GM18868 (cell line): ENCODE results near the gene AQP4.
A peak's percentile ranks its signal among the peaks of the same experiment; 100 is the strongest.

Experiments
- ATAC-seq: cut with Tn5 transposase; IDR thresholded peaks from one replicate; pipeline ENCODE4 v1.9.1; 2021; ENCODE audit warnings: mild to moderate bottlenecking, moderate library complexity; ENCODE audit not compliant: unreplicated experiment

AQP4 gene

GRCh38 chr18:26840965-26841364 is 24.5 kb downstream of the AQP4 start:
- ATAC-seq: no peak

- ATAC-seq: no peak
Measured at GRCh38 chr18:26839609-26840008, 25.9 kb downstream of the AQP4 start.

DNA sequence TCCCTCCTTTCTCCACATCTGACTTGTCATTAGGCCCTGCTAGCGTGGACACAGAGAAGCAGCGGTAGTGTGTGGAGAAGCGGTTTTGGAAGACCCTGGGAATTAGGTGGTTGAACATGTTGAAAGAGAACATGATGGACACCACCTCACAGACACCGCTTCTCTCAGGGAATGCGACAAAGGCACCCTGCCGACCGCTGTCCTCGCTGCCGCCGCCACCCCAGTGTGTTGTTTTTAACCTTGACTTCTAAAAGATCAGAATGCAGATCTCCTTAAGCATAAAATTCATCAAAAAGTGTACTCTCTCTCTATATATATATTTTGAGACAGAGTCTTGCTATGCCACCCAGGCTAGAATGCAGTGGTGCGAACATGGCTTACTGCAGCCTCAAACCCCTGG is 33.2 kb downstream of the AQP4 start:
- no peak for ATAC-seq

DNA sequence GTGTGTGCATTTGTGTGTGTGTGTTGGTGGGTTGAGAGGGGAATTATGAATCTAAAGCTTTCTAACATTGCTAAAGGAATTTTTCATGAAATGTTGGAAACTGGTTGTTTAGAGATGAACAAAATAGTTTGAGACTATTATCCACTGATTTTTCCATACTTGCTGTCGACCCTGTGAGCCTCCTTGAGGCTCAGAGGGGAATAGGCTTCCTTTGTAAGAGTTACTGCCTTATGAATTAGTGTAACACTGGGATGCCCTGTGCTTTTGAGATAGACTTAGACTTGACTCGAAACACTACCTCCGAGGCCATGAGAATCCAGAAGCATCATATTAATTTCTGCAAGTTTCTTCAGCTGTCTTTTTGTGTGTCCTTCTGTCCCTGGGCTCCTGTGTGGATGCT is 37.9 kb downstream of the AQP4 start:
- no peak for ATAC-seq

- ATAC-seq: no peak
Measured at GRCh38 chr18:26826656-26827235, 38.8 kb downstream of the AQP4 start.

- ATAC-seq: no peak
Measured at GRCh38 chr18:26821181-26821580, 44.3 kb downstream of the AQP4 start.

DNA sequence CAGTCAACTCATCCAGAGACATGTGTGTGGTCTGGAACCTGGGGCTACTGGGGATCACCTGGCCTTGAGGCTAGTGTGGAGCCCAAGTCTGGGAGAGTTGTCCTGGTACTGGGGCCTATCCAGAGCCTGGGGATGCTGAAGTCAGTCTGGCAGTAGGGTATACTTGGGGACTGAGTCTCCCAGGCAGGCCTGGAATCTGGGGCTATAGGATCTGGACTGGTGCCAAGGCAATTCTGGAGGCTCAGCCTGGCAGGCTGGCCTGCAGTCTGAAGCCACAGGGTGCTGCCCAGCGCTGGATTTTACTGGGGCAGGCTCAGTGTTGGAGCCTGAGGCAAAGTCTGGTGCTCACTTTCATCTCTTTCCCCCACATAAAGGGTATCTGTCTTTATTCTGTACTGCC is 46.5 kb downstream of the AQP4 start:
- ATAC-seq: no peak

GRCh38 chr18:26818461-26818860 is 47.0 kb downstream of the AQP4 start:
- no peak for ATAC-seq

DNA sequence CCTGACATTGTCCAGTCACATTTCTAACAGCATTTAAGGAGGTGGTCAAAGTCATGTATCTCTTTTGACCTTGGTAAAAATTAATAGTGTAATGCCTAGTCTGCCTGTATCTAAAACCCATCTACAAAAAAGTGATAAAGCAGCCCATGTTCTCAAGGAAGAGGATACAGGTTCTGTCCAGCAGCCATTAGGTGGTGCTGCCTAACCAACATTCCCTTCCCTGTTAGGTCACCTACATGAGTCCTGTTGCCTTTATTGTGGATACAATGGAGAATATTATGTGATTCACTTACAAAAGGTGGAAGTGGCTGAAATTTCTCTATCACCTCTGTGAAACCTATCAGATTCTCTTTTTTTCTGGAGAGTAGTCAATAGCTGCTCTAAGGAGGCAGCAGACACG is 52.5 kb downstream of the AQP4 start:
- ATAC-seq: peak; percentile 92

DNA sequence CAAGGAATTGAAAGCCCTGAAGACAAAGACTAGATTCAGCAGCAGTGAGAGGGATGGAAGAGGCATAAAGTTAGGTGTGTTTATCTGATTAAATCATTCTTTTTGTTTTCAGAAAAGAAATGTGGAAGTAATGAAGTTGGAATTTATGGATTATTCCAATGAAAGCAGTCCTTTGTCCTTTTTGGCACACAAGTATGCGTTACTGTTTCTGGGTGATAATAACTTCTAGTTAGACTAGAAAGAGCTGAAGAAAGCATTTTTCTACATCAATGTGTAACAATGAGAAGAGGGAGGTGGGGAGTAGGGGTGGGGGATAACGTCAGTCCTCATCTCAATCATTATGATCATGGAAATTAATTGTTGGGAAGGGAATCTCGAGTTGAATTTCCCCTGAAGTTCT is 53.0 kb downstream of the AQP4 start:
- ATAC-seq: no peak

DNA sequence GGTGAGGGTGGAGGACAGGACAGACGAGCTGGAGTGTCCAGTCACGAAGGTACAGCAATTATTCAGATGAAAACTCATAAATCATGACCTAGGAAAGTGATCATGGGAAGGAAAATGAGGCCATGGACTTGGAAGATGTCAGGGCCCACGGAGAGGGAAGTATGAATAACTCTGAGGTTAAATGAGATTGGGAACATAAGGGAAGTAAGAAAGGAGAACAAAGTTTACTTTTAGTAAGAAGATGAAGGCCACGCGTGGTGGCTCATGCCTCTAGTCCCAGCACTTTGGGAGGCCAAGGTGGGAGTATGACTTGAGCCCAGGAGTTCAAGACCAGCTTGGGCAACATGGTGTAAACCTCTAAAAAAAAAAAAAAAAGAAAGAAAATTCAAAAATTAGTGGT is 56.2 kb downstream of the AQP4 start:
- ATAC-seq: no peak

DNA sequence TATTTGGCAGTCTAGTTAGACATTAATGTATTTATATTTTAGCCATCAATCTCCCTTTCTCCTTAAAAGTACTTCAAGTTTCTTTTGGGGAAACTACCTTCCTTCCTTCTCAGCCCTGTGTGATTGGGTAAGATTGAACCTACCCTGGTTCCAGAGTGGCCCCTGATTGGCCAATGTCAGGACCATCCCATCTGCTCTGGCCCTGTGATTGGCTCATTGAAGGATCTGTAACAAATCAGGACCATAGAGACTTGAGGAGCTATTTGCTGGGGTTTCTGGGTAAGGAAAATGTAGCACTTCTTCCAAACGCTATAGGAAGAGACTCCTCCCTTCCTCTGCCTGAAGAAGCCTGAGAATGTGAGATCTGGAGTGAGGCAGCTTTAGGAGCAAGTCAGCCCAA is 59.3 kb downstream of the AQP4 start:
- ATAC-seq: no peak

- ATAC-seq: no peak
Measured at GRCh38 chr18:26804519-26804918, 61.0 kb downstream of the AQP4 start.

GRCh38 chr18:26803643-26804042 is 61.9 kb downstream of the AQP4 start:
- no peak for ATAC-seq

GRCh38 chr18:26802330-26803200 is 62.9 kb downstream of the AQP4 start:
- no peak for ATAC-seq
